Esophagus (tissue), 2 donors: ENCODE results near the gene PDE4B. TPM values are rescaled to one million over a fixed set of nuclear protein-coding genes. Genes with fewer than 3 reads are reported as not detected.

Experiments
- H3K27ac ChIP-seq, 2 donors: one replicate each; pipeline ENCODE4 v1.5.1; 2013; ENCODE audit warnings: low read depth in 2 of 2, mild to moderate bottlenecking in 2 of 2, inconsistent platforms in 1 of 2, low read length in 1 of 2, moderate library complexity in 1 of 2
- H3K27me3 ChIP-seq, 2 donors: one replicate each; pipeline ENCODE4 v1.6.1; 2013; ENCODE audit warnings: low read length in 2 of 2, control low read depth in 1 of 2, mild to moderate bottlenecking in 1 of 2; ENCODE audit not compliant: insufficient read depth in 2 of 2, control insufficient read depth in 1 of 2
- H3K36me3 ChIP-seq, 2 donors: one replicate each; pipeline ENCODE4 v1.6.1; 2013; ENCODE audit warnings: low read length in 1 of 2; ENCODE audit not compliant: control insufficient read depth in 2 of 2, insufficient read depth in 2 of 2
- H3K4me1 ChIP-seq, 2 donors: one replicate each; pipeline ENCODE4 v1.6.1; 2013; ENCODE audit warnings: low read length in 1 of 2; ENCODE audit not compliant: control insufficient read depth in 2 of 2, insufficient read depth in 2 of 2
- H3K4me3 ChIP-seq, 2 donors: one replicate each; pipeline ENCODE4 v1.5.1; 2013; ENCODE audit warnings: low read length in 2 of 2, mild to moderate bottlenecking in 2 of 2, low read depth in 1 of 2, moderate library complexity in 1 of 2
- H3K9me3 ChIP-seq, 2 donors: one replicate each; pipeline ENCODE4 v1.6.1; 2013; ENCODE audit warnings: mild to moderate bottlenecking in 2 of 2, low read depth in 1 of 2, low read length in 1 of 2, moderate library complexity in 1 of 2; ENCODE audit not compliant: control insufficient read depth in 2 of 2, insufficient read depth in 1 of 2
- WGBS, 2 donors: extraction: QIAGEN DNeasy Blood & Tissue Kit; methylation state at CpG; one replicate each; pipeline ENCODE4 v1.1.7; 2013; 5-methylcytosine and 5-hydroxymethylcytosine counted together
- polyA plus RNA-seq, 2 donors: library from polyadenylated mRNA; stranded (reverse); fragments of 200-250 nt; gene quantifications; one replicate each; pipeline ENCODE4 v1.2.3, GENCODE V29; 2013
- donor health status: healthy with polysubstance abuse.
- donor health status: Bipolar disorder and iron deficiency.

PDE4B gene
- polyA plus RNA-seq, 2 donors = 0.51 to 1.4 TPM

- Histone ChIP-seq H3K9me3 (no peaks in the 10 kb centered on the region), H3K36me3 (no peaks in the 10 kb centered on the region), H3K27ac (no peak overlapping the region), H3K4me3 (no peak overlapping the region), H3K27me3 (no peaks in the 10 kb centered on the region), H3K4me1 (no peaks in the 10 kb centered on the region)
- 67 to 71% methylated on average over 3 of the region's 3 CpGs for WGBS, 2 donors
Measured at GRCh38 chr1:65826782-65827181, 34.1 kb downstream of the PDE4B start.

- 84 to 85% methylated on average over 1 of the region's 1 CpG for WGBS, 2 donors
- H3K4me1 ChIP-seq = no peaks in the 10 kb centered on the region
- H3K36me3 ChIP-seq = no peaks in the 10 kb centered on the region
Measured at GRCh38 chr1:65827346-65827745, 34.7 kb downstream of the PDE4B start.

GRCh38 chr1:65830306-65830705, 37.6 kb downstream of the PDE4B start:
- H3K9me3 ChIP-seq = no peaks in the 10 kb centered on the region

More at GRCh38 chr1:65827346-65827745, 34.7 kb downstream of the PDE4B start:
- Histone ChIP-seq H3K9me3 (no peaks in the 10 kb centered on the region), H3K4me3 (no peak overlapping the region), H3K27me3 (no peaks in the 10 kb centered on the region), H3K27ac (no peak overlapping the region)

GRCh38 chr1:65832296-65832695, 39.6 kb downstream of the PDE4B start:
- H3K27ac ChIP-seq = no peak overlapping the region
- H3K4me1 ChIP-seq = no peaks in the 10 kb centered on the region
- H3K4me3 ChIP-seq = no peak overlapping the region
- H3K9me3 ChIP-seq = no peaks in the 10 kb centered on the region
- H3K36me3 ChIP-seq = no peaks in the 10 kb centered on the region
- H3K27me3 ChIP-seq = no peaks in the 10 kb centered on the region
- WGBS, 2 donors = 41 to 50% methylated on average over 3 of the region's 3 CpGs

More at GRCh38 chr1:65830306-65830705, 37.6 kb downstream of the PDE4B start:
- H3K4me1 ChIP-seq = no peaks in the 10 kb centered on the region
- H3K4me3 ChIP-seq = no peak overlapping the region
- no peaks in the 10 kb centered on the region for H3K27me3 ChIP-seq
- no peak overlapping the region for H3K27ac ChIP-seq
- H3K36me3 ChIP-seq = no peaks in the 10 kb centered on the region
- 64 to 77% methylated on average over 1 of the region's 1 CpG for WGBS, 2 donors

GRCh38 chr1:65836686-65837085, 44.0 kb downstream of the PDE4B start:
- H3K36me3 ChIP-seq = no peaks in the 10 kb centered on the region
- H3K4me1 ChIP-seq = no peaks in the 10 kb centered on the region
- no peaks in the 10 kb centered on the region for H3K9me3 ChIP-seq
- no peak overlapping the region for H3K27ac ChIP-seq
- H3K4me3 ChIP-seq = no peak overlapping the region
- no peaks in the 10 kb centered on the region for H3K27me3 ChIP-seq
- WGBS, 2 donors = 65 to 72% methylated on average over 3 of the region's 3 CpGs

- 90 to 91% methylated on average over 7 of the region's 7 CpGs for WGBS, 2 donors
- H3K27me3 ChIP-seq = no peaks in the 10 kb centered on the region
- H3K4me3 ChIP-seq = no peak overlapping the region
- H3K9me3 ChIP-seq = no peaks in the 10 kb centered on the region
- H3K4me1 ChIP-seq = no peaks in the 10 kb centered on the region
- H3K36me3 ChIP-seq = no peaks in the 10 kb centered on the region
- H3K27ac ChIP-seq = no peak overlapping the region
Measured at GRCh38 chr1:65840683-65841082, 48.0 kb downstream of the PDE4B start.

- H3K36me3 ChIP-seq = no peaks in the 10 kb centered on the region
- no peaks in the 10 kb centered on the region for H3K27me3 ChIP-seq
- 72 to 77% methylated on average over 4 of the region's 4 CpGs for WGBS, 2 donors
- H3K27ac ChIP-seq = no peak overlapping the region
- H3K4me1 ChIP-seq = no peaks in the 10 kb centered on the region
- no peak overlapping the region for H3K4me3 ChIP-seq
- peaks cover under 1 to 2% of the 10 kb centered on the region in 2 donors for H3K9me3 ChIP-seq
Measured at GRCh38 chr1:65844296-65844695, 51.6 kb downstream of the PDE4B start.

GRCh38 chr1:65844821-65845534, 52.3 kb downstream of the PDE4B start:
- Histone ChIP-seq H3K4me3 (no peak overlapping the region), H3K27ac (no peak overlapping the region), H3K9me3 (peaks cover 2 to 3% of the 10 kb centered on the region in 2 donors), H3K36me3 (no peaks in the 10 kb centered on the region), H3K4me1 (no peaks in the 10 kb centered on the region), H3K27me3 (no peaks in the 10 kb centered on the region)
- 53 to 55% methylated on average over 3 of the region's 3 CpGs for WGBS, 2 donors

GRCh38 chr1:65845535-65846060, 52.9 kb downstream of the PDE4B start:
- no peak overlapping the region for H3K4me3 ChIP-seq
- 80 to 81% methylated on average over 7 of the region's 7 CpGs for WGBS, 2 donors
- no peak overlapping the region for H3K27ac ChIP-seq
- H3K36me3 ChIP-seq = no peaks in the 10 kb centered on the region
- peaks cover 2 to 3% of the 10 kb centered on the region in 2 donors for H3K9me3 ChIP-seq
- no peaks in the 10 kb centered on the region for H3K4me1 ChIP-seq
- H3K27me3 ChIP-seq = no peaks in the 10 kb centered on the region

- Histone ChIP-seq H3K4me1 (no peaks in the 10 kb centered on the region), H3K27me3 (no peaks in the 10 kb centered on the region), H3K4me3 (no peak overlapping the region), H3K36me3 (no peaks in the 10 kb centered on the region), H3K27ac (no peak overlapping the region), H3K9me3 (peaks cover 2 to 3% of the 10 kb centered on the region in 2 donors)
Measured at GRCh38 chr1:65846866-65847265, 54.2 kb downstream of the PDE4B start.
